GM21447 (cell line): Measurements from ENCODE around the gene SOX14.
A peak's percentile ranks its signal among the peaks of the same experiment; 100 is the strongest.

Experiments
- ATAC-seq: cut with Tn5 transposase; IDR thresholded peaks from one replicate; pipeline ENCODE4 v1.9.1; 2021; ENCODE audit not compliant: unreplicated experiment

SOX14 gene

DNA sequence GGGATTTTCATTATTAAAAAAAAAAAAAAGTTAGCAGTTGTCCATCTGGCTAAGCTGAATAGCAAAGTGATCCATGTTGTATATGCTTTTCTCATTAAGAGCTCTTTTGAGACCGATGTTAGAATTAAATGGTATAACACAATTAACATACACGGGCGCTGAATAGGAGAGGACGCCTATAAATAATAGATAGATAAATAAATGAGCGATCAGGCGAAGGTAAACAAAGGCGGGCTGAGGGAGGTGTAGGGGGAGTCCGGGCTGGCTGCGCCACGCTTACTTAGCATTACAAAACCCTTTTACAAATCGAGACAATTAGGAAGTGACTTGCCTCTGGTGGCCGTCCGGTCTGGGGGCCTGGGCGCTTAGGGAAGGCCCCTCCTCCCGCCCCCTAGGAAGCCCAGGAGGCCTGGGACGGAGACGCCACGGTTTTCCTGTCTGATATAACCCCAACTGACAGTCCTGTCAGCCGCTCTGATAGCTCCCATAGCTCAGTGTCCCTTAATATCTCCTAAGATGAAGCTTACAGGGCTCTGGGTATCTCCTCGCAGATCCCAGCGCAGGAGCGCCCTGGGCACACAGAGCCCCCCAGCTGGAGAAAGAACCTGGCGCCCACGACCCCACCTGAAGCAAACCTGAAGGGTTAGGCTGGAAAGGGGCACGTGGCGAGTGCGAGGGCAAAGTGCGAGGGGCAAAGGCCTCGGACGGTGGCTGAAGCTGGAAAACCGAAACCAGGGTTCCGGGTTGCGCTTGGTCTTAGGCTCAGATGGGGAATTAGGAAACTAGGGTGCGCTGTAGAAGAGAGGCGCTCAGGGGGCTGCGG lies 3.6 kb downstream of the SOX14 start:
- ATAC-seq: no peak

- no peak for ATAC-seq
These were observed 4.5 kb downstream of the SOX14 start for GRCh38 chr3:137768361-137769321.

- no peak for ATAC-seq
These were observed 5.4 kb downstream of the SOX14 start for GRCh38 chr3:137769322-137770065.

- ATAC-seq: no peak
These were observed 6.1 kb downstream of the SOX14 start for GRCh38 chr3:137770066-137770834.

GRCh38 chr3:137770835-137771399 lies 6.8 kb downstream of the SOX14 start:
- ATAC-seq: no peak

DNA sequence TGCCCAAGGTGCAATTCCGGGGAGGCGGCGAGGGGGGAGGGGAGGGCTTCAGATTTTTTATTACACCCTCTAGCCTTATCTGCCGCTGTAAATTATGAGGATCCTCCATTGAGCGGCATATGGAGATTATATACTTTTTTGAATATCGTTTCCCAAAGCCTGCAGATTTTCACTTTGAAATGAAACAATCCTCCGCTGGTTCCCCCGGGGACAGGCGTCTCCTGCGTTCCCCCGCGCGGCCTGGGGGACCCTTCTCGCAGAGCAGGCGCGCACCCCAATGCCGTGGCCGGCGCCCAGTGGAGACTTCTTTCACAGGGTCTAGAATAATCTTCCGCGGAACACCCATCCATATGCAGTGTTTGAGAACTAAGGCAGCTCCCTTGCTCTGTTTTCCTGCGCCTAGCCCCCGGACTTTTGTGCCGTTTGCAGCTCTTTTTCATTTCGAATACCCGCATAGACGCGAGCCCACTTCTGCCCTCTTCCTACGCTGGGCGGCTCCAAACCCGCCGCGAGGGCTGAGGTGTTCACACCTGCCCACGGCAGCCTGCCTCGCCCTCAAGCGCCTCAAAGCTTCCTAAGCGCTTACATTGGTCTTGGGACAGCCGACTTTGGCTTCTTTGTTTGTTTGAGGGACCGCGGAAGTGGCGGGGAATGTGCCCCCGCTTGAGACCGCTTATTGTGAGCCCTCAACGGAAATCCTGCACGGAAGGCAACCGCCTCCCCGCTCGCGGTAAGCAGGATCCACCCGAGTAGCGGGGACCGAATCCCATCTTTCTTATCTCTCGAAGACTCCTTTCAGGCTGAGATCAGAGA lies 7.5 kb downstream of the SOX14 start:
- ATAC-seq: no peak

GRCh38 chr3:137772214-137772955 lies 8.3 kb downstream of the SOX14 start:
- no peak for ATAC-seq

GRCh38 chr3:137778941-137779340 lies 14.8 kb downstream of the SOX14 start:
- no peak for ATAC-seq

DNA sequence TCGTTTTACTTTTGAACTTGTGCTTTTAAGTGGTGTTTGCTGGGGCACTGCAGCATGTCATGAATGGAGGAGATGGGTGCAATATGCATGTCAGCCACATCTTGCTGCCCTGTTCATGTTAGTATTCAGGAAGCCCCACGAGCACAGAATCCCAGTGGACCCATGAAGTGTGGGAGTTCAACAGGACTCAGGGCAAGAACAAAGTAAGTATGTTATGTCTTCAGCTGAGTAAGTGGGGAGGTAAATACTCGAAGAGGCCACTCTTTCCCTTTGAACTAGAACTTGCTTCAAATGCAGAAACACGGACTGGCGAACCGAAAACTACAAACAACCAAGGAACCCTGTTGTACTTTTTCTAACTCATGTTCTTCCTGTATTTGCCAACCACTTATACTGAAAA lies 23.4 kb downstream of the SOX14 start:
- ATAC-seq: no peak

GRCh38 chr3:137789236-137789635 lies 25.1 kb downstream of the SOX14 start:
- no peak for ATAC-seq

GRCh38 chr3:137792626-137793271 lies 28.6 kb downstream of the SOX14 start:
- ATAC-seq: no peak

GRCh38 chr3:137796993-137797392 lies 32.9 kb downstream of the SOX14 start:
- ATAC-seq: peak; percentile 48

DNA sequence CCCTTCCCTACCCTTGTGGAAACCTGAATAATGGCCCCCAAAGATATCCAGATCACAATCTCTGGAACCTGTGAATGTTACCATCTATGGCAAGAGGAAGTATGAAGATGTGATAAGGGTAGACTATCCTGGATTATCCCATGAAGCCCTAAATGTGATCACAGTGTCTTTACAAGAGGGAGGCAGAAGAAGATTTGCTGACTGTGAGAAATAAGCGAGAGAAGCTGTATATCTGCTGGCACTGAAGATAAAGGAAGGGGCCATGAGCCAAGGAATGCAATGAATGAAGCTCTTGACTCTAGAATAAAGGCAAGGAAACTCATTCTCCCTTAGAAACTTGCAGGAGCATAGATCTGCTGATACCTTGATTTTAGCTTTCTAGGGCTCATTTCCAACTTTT lies 39.1 kb downstream of the SOX14 start:
- ATAC-seq: no peak

DNA sequence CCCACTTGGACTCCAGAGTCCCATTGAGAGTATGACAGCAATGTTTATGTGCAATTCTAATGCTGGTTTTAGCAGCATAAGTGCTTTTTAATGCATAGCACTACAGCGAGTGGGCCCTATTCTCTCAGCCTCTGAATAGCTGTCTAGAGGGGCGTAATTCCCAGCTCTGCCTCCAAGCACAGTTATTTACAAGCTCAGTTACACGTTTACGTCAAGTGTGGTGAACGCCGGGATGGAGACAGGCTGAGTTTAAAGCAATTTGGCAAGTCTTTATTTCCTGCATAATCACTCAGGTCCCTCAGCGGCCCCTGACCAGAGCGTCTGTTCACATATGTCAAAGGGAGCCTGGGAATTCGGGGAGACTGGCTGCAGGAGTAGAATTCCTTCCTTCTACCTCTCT lies 43.9 kb downstream of the SOX14 start:
- ATAC-seq: no peak

- ATAC-seq: no peak
These were observed 45.4 kb downstream of the SOX14 start for GRCh38 chr3:137809509-137809908.

- ATAC-seq: no peak
These were observed 47.9 kb downstream of the SOX14 start for GRCh38 chr3:137812023-137812422.

GRCh38 chr3:137815251-137815650 lies 51.1 kb downstream of the SOX14 start:
- ATAC-seq: no peak
